ENCODE data around the gene CTNNA1. TPM values are rescaled to one million over a fixed set of nuclear protein-coding genes. Genes with fewer than 3 reads are reported as not detected.
"Not testable (repeated sequence)": the region's sequence is repeated elsewhere in the genome, so short reads cannot be mapped to it uniquely, and the experiment has no call there.

The CTNNA1 gene
- total RNA-seq, 1 donor from 2014 or later = 598 TPM

- H3K27me3 Mint-ChIP-seq (ENCODE audit: unreplicated experiment) = no peaks in the 10 kb centered on the region
- H3K36me3 Mint-ChIP-seq (ENCODE audit: unreplicated experiment) = no peaks in the 10 kb centered on the region
- peaks cover 4% of the 10 kb centered on the region for H3K4me1 Mint-ChIP-seq (ENCODE audit: low read depth, unreplicated experiment)
- TF ChIP-seq CTCF (IDR thresholded peaks at IDR 0.05; ENCODE audit: partially characterized antibody, unreplicated experiment) = no peak
- H3K9me3 Mint-ChIP-seq (ENCODE audit: unreplicated experiment) = no peaks in the 10 kb centered on the region
- no peak overlapping the region for H3K4me3 Mint-ChIP-seq (ENCODE audit: unreplicated experiment)
- no peak overlapping the region for H3K27ac Mint-ChIP-seq (ENCODE audit: unreplicated experiment)
- no peak for DNase-seq
Observed at GRCh38 chr5:138738399-138738798, 14.8 kb upstream of the CTNNA1 start.

- TF ChIP-seq CTCF (IDR thresholded peaks at IDR 0.05; ENCODE audit: partially characterized antibody, unreplicated experiment) = no peak
- peaks cover 4% of the 10 kb centered on the region for H3K4me1 Mint-ChIP-seq (ENCODE audit: low read depth, unreplicated experiment)
- H3K27ac Mint-ChIP-seq (ENCODE audit: unreplicated experiment) = no peak overlapping the region
- H3K9me3 Mint-ChIP-seq (ENCODE audit: unreplicated experiment) = peaks cover 2% of the 10 kb centered on the region
- no peak for DNase-seq
- H3K4me3 Mint-ChIP-seq (ENCODE audit: unreplicated experiment) = no peak overlapping the region
- no peaks in the 10 kb centered on the region for H3K36me3 Mint-ChIP-seq (ENCODE audit: unreplicated experiment)
- H3K27me3 Mint-ChIP-seq (ENCODE audit: unreplicated experiment) = no peaks in the 10 kb centered on the region
Observed at GRCh38 chr5:138739938-138740337, 13.3 kb upstream of the CTNNA1 start.

- H3K9me3 Mint-ChIP-seq (ENCODE audit: unreplicated experiment) = peaks cover 2% of the 10 kb centered on the region
- TF ChIP-seq CTCF (IDR thresholded peaks at IDR 0.05; ENCODE audit: partially characterized antibody, unreplicated experiment) = no peak
- no peak for DNase-seq
- no peak overlapping the region for H3K4me3 Mint-ChIP-seq (ENCODE audit: unreplicated experiment)
- no peaks in the 10 kb centered on the region for H3K36me3 Mint-ChIP-seq (ENCODE audit: unreplicated experiment)
- H3K27me3 Mint-ChIP-seq (ENCODE audit: unreplicated experiment) = peaks cover 2% of the 10 kb centered on the region
- peaks cover 5% of the 10 kb centered on the region for H3K4me1 Mint-ChIP-seq (ENCODE audit: low read depth, unreplicated experiment)
- no peak overlapping the region for H3K27ac Mint-ChIP-seq (ENCODE audit: unreplicated experiment)
Observed at GRCh38 chr5:138743484-138743883, 9.7 kb upstream of the CTNNA1 start.

- no peak overlapping the region for H3K27ac Mint-ChIP-seq (ENCODE audit: unreplicated experiment)
- DNase-seq = no peak
- no peaks in the 10 kb centered on the region for H3K36me3 Mint-ChIP-seq (ENCODE audit: unreplicated experiment)
- peak overlapping the region; percentile 49 for H3K4me3 Mint-ChIP-seq (ENCODE audit: unreplicated experiment)
- peaks cover 2% of the 10 kb centered on the region for H3K9me3 Mint-ChIP-seq (ENCODE audit: unreplicated experiment)
- H3K4me1 Mint-ChIP-seq (ENCODE audit: low read depth, unreplicated experiment) = peaks cover 5% of the 10 kb centered on the region
- no peak for TF ChIP-seq CTCF (IDR thresholded peaks at IDR 0.05; ENCODE audit: partially characterized antibody, unreplicated experiment)
- peaks cover 2% of the 10 kb centered on the region for H3K27me3 Mint-ChIP-seq (ENCODE audit: unreplicated experiment)
Observed at GRCh38 chr5:138745268-138745667, 8.0 kb upstream of the CTNNA1 start.

GRCh38 chr5:138748630-138749081, 4.6 kb upstream of the CTNNA1 start:
- H3K9me3 Mint-ChIP-seq (ENCODE audit: unreplicated experiment) = peaks cover 6% of the 10 kb centered on the region
- H3K36me3 Mint-ChIP-seq (ENCODE audit: unreplicated experiment) = no peaks in the 10 kb centered on the region
- peak overlapping the region; percentile 75 for H3K27ac Mint-ChIP-seq (ENCODE audit: unreplicated experiment)
- DNase-seq = no peak
- peaks cover 5% of the 10 kb centered on the region for H3K27me3 Mint-ChIP-seq (ENCODE audit: unreplicated experiment)
- no peak for TF ChIP-seq CTCF (IDR thresholded peaks at IDR 0.05; ENCODE audit: partially characterized antibody, unreplicated experiment)
- peaks cover 7% of the 10 kb centered on the region for H3K4me1 Mint-ChIP-seq (ENCODE audit: low read depth, unreplicated experiment)
- no peak overlapping the region for H3K4me3 Mint-ChIP-seq (ENCODE audit: unreplicated experiment)

- DNase-seq; H3K36me3 Mint-ChIP-seq (ENCODE audit: unreplicated experiment); H3K27me3 Mint-ChIP-seq (ENCODE audit: unreplicated experiment); H3K4me3 Mint-ChIP-seq (ENCODE audit: unreplicated experiment): not testable (repeated sequence)
- Mint-ChIP-seq H3K9me3 (ENCODE audit: unreplicated experiment) (peaks cover 14% of the 10 kb centered on the region), H3K27ac (ENCODE audit: unreplicated experiment) (peak overlapping the region; percentile 5), H3K4me1 (ENCODE audit: low read depth, unreplicated experiment) (peaks cover 16% of the 10 kb centered on the region)
Observed at GRCh38 chr5:138751344-138751743, 1.9 kb upstream of the CTNNA1 start.
